ENCODE data around the gene LONP1. TPM values are rescaled to one million over a fixed set of nuclear protein-coding genes. Genes with fewer than 3 reads are reported as not detected.
A peak's percentile ranks its signal among the peaks of the same experiment; 100 is the strongest.

LONP1 gene
- total and polyA plus RNA-seq, 2 of the 8 experiments (the other 6 are each of a cell fraction or from before 2014, with no cell fraction given), result 98.1 to 117 TPM

GRCh38 chr19:5646703-5647102 lies 73.2 kb downstream of the LONP1 start:
- Histone ChIP-seq H4K20me1 (replicated peaks in 1 of 2; ENCODE audit: control insufficient read depth in 1 of 2, insufficient read depth in 2 of 2, low read length in 2 of 2) (peaks cover 14 to 20% of the 10 kb centered on the region in 2 experiments), H3K27me3 (replicated peaks in 1 of 4; ENCODE audit: control insufficient read depth in 3 of 4, extremely low read depth in 1 of 4, insufficient read depth in 3 of 4, low read length in 3 of 4) (no peaks in the 10 kb centered on the region), H3K23ac (ENCODE audit: insufficient read length) (no peak overlapping the region), H3K23me2 (ENCODE audit: low read depth, low read length) (no peaks in the 10 kb centered on the region), H3K27ac (ENCODE audit: low read depth, low read length) (no peak overlapping the region; the same call in 1 of the 2 replicates), H3K56ac (replicated peaks; ENCODE audit: insufficient read length, low read depth, low read length) (no peak overlapping the region), H2BK15ac (ENCODE audit: low read length) (no peak overlapping the region), H3K4ac (replicated peaks; ENCODE audit: insufficient read length, low read depth, low read length) (no peak overlapping the region), H3K36me3 (ENCODE audit: control insufficient read depth in 2 of 4, insufficient read depth in 4 of 4, low read length in 3 of 4) (peaks cover 34 to 88% (median 79%) of the 10 kb centered on the region in 4 experiments), H4K5ac (ENCODE audit: insufficient read length, low read depth, low read length) (no peak overlapping the region), H4K8ac (ENCODE audit: extremely low read depth, insufficient read depth, low read length) (no peak overlapping the region; the same call in 1 of the 2 replicates), H3K14ac (ENCODE audit: insufficient read length) (no peak overlapping the region), H3K4me1 (replicated peaks in 1 of 4; ENCODE audit: control insufficient read depth in 3 of 4, insufficient read depth in 4 of 4, low read length in 3 of 4) (no peaks in the 10 kb centered on the region), H3K9me3 (ENCODE audit: insufficient read depth in 2 of 2, low read depth in 1 of 2, low read length in 1 of 2) (no peaks in the 10 kb centered on the region), H3K18ac (ENCODE audit: extremely low read depth, low read length) (no peak overlapping the region), H4K91ac (replicated peaks; ENCODE audit: insufficient read length, low read length) (no peak overlapping the region), H2BK12ac (ENCODE audit: low read depth, low read length) (no peak overlapping the region), H2BK120ac (replicated peaks; ENCODE audit: low read depth, low read length) (no peak overlapping the region), H3K4me2 (ENCODE audit: insufficient read depth in 1 of 2, low read depth in 2 of 2, low read length in 2 of 2) (no peak overlapping the region), H3K79me2 (ENCODE audit: control insufficient read depth in 1 of 2, insufficient read depth in 2 of 2, low read length in 2 of 2) (peaks cover 0 to 47% of the 10 kb centered on the region in 2 experiments; a peak in 2 of 4 replicates), H2BK20ac (ENCODE audit: low read length) (no peak overlapping the region), H2BK5ac (ENCODE audit: low read depth, low read length) (no peak overlapping the region), H3K79me1 (ENCODE audit: low read depth, low read length) (peaks cover 5% of the 10 kb centered on the region), H3K9ac (replicated peaks in 1 of 4; ENCODE audit: extremely low read depth in 1 of 4, low read depth in 3 of 4, low read length in 3 of 4) (peak overlapping the region in 2 of 4 experiments; percentile 8 to 10; a peak in 1 of 7 replicates), H2AFZ (ENCODE audit: low read length) (no peak overlapping the region), H3K4me3 (ENCODE audit: extremely low read depth in 1 of 4, insufficient read depth in 2 of 4, low read depth in 3 of 4, low read length in 4 of 4) (no peak overlapping the region), H2AK5ac (ENCODE audit: low read depth, low read length) (no peak overlapping the region)
- CTCF ChIA-PET (ENCODE audit: partially characterized antibody), result no interaction called here
- POLR2A ChIA-PET (ENCODE audit: partially characterized antibody), result interaction anchor here (0.7 to 1.0 kb wide), 2 partner anchors 11 to 20 kb away, joined by 3 to 4 read pairs; no protein-coding TSS in a partner anchor
- FAIRE-seq (no peak), DNase-seq (ENCODE audit: low read depth in 1 of 2, low spot score in 2 of 2) (no peak)
- WGBS, 2 experiments (ENCODE audit: extremely low coverage in 1 of 2, insufficient coverage in 1 of 2, insufficient read length in 1 of 2, insufficient replicate concordance in 2 of 2, low coverage in 1 of 2, low lambda C conversion rate in 2 of 2, missing lambda C conversion rate in 1 of 2), result 98% methylated on average over 4 of the region's 4 CpGs; no CpG with 5 or more reads in 1 of the 2 experiments
- TF ChIP-seq EZH2 (IDR thresholded peaks at IDR 0.05; ENCODE audit: low read depth, low read length, severe bottlenecking), result no peak
- no peak for TF ChIP-seq CHD2 (IDR thresholded peaks at IDR 0.05; ENCODE audit: low read length)
- no peak for TF ChIP-seq TCF12 (IDR thresholded peaks at IDR 0.05; ENCODE audit: low read depth, low read length)
- TF ChIP-seq JUND (IDR thresholded peaks at IDR 0.05; ENCODE audit: low read length), result no peak
- no peak for TF ChIP-seq NANOG (IDR thresholded peaks at IDR 0.05; ENCODE audit: insufficient read depth, low read depth, low read length, poor library complexity, severe bottlenecking)
- no peak for TF ChIP-seq USF2 (IDR thresholded peaks at IDR 0.05; ENCODE audit: low read length)
- no peak for TF ChIP-seq SIN3A (conservative IDR thresholded peaks at IDR 0.05 in 1 of 2, IDR thresholded peaks at IDR 0.05 in 1 of 2; ENCODE audit: low read depth in 1 of 2, low read length in 2 of 2)
- no peak for TF ChIP-seq NRF1 (IDR thresholded peaks at IDR 0.05; ENCODE audit: low read depth, low read length)
- no peak for TF ChIP-seq CHD1 (IDR thresholded peaks at IDR 0.05; ENCODE audit: low read depth, low read length)
- TF ChIP-seq KDM1A (IDR thresholded peaks at IDR 0.05; ENCODE audit: borderline replicate concordance, low read length), result no peak
- TF ChIP-seq HDAC6 (IDR thresholded peaks at IDR 0.05; ENCODE audit: low read depth, low read length), result no peak
- no peak for TF ChIP-seq RFX5 (IDR thresholded peaks at IDR 0.05; ENCODE audit: borderline replicate concordance, low read depth, low read length)
- TF ChIP-seq MAFK (IDR thresholded peaks at IDR 0.05; ENCODE audit: low read depth, low read length), result no peak

All from H1 (cell line).